PC-9 (cell line): ENCODE results near the gene TRAF1.

Source experiments
- EZH2 ChIP-seq: fragments of 200-600 bp; sonication (generic); IDR thresholded peaks from 2 replicates; pipeline ENCODE4 v1.8.0; 2017; ENCODE audit warnings: antibody characterized with exemption, low read depth
- TF ChIP-seq, protein P1 (sequence below): fragments of 200-600 bp; sonication (generic); conservative IDR thresholded peaks from 2 replicates; pipeline ENCODE4 v1.6.1; 2017; ENCODE audit warnings: mixed run types, antibody characterized with exemption, mild to moderate bottlenecking, moderate library complexity

GRCh38 chr9:120946259-120946658 is 19.7 kb upstream of the TRAF1 start:
- TF ChIP-seq, protein P1, sequence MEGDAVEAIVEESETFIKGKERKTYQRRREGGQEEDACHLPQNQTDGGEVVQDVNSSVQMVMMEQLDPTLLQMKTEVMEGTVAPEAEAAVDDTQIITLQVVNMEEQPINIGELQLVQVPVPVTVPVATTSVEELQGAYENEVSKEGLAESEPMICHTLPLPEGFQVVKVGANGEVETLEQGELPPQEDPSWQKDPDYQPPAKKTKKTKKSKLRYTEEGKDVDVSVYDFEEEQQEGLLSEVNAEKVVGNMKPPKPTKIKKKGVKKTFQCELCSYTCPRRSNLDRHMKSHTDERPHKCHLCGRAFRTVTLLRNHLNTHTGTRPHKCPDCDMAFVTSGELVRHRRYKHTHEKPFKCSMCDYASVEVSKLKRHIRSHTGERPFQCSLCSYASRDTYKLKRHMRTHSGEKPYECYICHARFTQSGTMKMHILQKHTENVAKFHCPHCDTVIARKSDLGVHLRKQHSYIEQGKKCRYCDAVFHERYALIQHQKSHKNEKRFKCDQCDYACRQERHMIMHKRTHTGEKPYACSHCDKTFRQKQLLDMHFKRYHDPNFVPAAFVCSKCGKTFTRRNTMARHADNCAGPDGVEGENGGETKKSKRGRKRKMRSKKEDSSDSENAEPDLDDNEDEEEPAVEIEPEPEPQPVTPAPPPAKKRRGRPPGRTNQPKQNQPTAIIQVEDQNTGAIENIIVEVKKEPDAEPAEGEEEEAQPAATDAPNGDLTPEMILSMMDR = no peak
- no peak for TF ChIP-seq EZH2
